Esophagus muscularis mucosa (tissue), 3 donors: Measurements from ENCODE around the gene CCDC170.

Experiments
- CTCF ChIP-seq, 3 experiments: fragments of 200-600 bp in 2 of 3; fragments of 450-650 bp in 1 of 3; sonication (generic) in 2 of 3; IDR thresholded peaks; one replicate each; pipeline ENCODE4 v1.5.1; 2017 to 2019; ENCODE audit warnings: antibody characterized with exemption in 3 of 3, mild to moderate bottlenecking in 2 of 3, moderate library complexity in 1 of 3
- POLR2A ChIP-seq: fragments of 450-650 bp; IDR thresholded peaks from one replicate; pipeline ENCODE4 v1.6.1; 2017; ENCODE audit warnings: antibody characterized with exemption, moderate library complexity, mild to moderate bottlenecking, low read depth

DNA sequence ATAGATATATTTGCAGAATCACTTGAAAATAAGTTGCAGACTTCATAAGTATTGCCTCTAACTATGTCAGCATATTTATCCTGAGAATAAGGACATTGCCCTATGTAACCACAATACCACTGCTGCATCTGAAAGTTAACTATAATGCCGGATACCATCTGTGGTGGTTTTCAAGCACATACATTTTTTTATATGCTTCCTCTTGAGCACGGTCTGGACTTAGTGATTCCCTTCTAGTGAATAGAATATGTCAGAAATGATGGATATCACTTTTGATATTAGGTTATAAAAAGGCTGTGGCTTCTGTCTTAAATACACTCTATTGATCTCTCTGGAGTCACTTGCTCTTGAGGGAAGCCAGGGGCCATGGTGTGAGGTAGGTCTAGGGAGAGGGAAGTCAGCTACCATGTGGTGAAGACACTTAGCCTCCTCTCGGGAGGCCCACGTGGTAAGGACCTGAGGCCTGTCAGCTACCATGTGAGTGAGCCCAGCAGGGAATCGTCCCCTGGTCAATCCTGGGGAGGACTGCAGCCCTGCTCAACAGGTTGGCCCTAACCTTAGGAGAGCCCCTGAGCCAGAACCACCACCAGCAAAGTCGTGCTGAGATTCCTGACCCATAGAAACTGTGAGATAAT lies 57.5 kb downstream of the CCDC170 start:
- TF ChIP-seq POLR2A (no peak), CTCF (IDR thresholded peaks at IDR 0.05) (no peak)
